DOHH2 (cell line): ENCODE results near the gene TMEM255B.

Experiments used
- EZH2phosphoT487 ChIP-seq: fragments of 200-600 bp; sonication (generic); IDR thresholded peaks from 2 replicates; pipeline ENCODE4 v1.6.1; 2017; ENCODE audit warnings: borderline replicate concordance, mild to moderate bottlenecking, antibody characterized with exemption, low read length, moderate library complexity, mixed read lengths
- TF ChIP-seq, protein P1 (sequence below): fragments of 200-600 bp; sonication (generic); IDR thresholded peaks from one replicate; pipeline ENCODE4 v1.5.1; 2014; ENCODE audit warnings: antibody characterized with exemption, mild to moderate bottlenecking, low read depth, low read length; ENCODE audit not compliant: poor library complexity, severe bottlenecking

DNA sequence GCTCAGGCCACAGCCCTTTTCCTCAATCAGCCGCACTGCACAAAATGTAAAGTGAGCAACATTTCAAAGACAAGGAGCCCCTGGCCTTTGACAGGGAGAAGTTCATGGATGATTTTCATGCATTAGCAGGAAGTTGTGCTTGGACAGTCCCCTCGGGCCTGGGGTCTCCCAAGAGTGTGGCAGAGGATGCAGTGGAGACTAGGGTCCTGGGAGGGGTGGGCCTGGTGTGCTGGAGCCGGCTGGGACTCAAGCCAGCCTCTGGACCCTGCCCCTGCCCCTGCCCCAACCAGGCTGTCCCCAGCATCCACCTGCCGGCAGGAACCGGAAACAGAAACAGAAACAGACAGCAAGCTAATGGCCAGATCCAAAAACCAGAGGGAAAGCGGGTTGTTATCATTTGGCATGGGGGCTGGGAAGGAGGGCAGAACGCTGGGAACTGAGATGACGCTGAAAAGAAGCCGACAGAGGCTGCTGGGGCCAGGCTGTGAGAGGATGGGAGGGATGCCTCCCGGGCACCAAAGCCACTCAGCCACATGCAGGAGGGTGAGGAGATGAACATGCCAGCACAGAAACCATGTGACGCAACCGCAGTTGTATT, 102.5 kb downstream of the TMEM255B start:
- TF ChIP-seq, protein P1, sequence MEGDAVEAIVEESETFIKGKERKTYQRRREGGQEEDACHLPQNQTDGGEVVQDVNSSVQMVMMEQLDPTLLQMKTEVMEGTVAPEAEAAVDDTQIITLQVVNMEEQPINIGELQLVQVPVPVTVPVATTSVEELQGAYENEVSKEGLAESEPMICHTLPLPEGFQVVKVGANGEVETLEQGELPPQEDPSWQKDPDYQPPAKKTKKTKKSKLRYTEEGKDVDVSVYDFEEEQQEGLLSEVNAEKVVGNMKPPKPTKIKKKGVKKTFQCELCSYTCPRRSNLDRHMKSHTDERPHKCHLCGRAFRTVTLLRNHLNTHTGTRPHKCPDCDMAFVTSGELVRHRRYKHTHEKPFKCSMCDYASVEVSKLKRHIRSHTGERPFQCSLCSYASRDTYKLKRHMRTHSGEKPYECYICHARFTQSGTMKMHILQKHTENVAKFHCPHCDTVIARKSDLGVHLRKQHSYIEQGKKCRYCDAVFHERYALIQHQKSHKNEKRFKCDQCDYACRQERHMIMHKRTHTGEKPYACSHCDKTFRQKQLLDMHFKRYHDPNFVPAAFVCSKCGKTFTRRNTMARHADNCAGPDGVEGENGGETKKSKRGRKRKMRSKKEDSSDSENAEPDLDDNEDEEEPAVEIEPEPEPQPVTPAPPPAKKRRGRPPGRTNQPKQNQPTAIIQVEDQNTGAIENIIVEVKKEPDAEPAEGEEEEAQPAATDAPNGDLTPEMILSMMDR, result no peak
- no peak for TF ChIP-seq EZH2phosphoT487
